Dermis lymphatic vessel endothelial cell (primary cell): ENCODE data around the gene PECR. TPM values are rescaled to one million over a fixed set of nuclear protein-coding genes. Genes with fewer than 3 reads are reported as not detected.

ENCODE experiments used
- total RNA-seq: library from RNA; depleted of rRNA; stranded (reverse); fragments of >200 nt; gene quantifications from 2 replicates; pipeline ENCODE4 v1.2.1, GENCODE V29; 2014

PECR gene
- 5.0 and 12.6 TPM in 2 replicates for total RNA-seq

GRCh38 chr2:216081487-216082116 lies at the start of gene PECR, which contains the start of gene TMEM169:
Gene PECR, minus strand, starts transcription at chr2:216081809. Its CDS starts 68 bp downstream, at chr2:216081741.
Gene TMEM169, plus strand, starts transcription at chr2:216081919. Its CDS starts 14,045 bp downstream, at chr2:216095964.

GRCh38 chr2:216108967-216109921 lies 27.6 kb upstream of the PECR start, which contains the start of gene XRCC5:
Gene XRCC5, plus strand, starts transcription at chr2:216109348. Its CDS starts 89 bp downstream, at chr2:216109437.

GRCh38 chr2:216013080-216013909 lies 68.3 kb downstream of the PECR start, which contains the start of gene MREG:
Gene MREG, minus strand, starts transcription at chr2:216013551. Its CDS starts 224 bp downstream, at chr2:216013327.

Other genes starting within 250 kb of the PECR start
- 1.1 TPM in 2 replicates for gene MREG, start 68.3 kb downstream of the PECR start, total RNA-seq
- 0.17 and 0.22 TPM in 2 replicates for gene TMEM169, start 110 bp upstream of the PECR start, total RNA-seq
- 161 and 237 TPM in 2 replicates for gene XRCC5, start 27.5 kb upstream of the PECR start, total RNA-seq